ENCODE data around the gene IGF2BP3.
A peak's percentile ranks its signal among the peaks of the same experiment; 100 is the strongest.

Gene IGF2BP3

DNA sequence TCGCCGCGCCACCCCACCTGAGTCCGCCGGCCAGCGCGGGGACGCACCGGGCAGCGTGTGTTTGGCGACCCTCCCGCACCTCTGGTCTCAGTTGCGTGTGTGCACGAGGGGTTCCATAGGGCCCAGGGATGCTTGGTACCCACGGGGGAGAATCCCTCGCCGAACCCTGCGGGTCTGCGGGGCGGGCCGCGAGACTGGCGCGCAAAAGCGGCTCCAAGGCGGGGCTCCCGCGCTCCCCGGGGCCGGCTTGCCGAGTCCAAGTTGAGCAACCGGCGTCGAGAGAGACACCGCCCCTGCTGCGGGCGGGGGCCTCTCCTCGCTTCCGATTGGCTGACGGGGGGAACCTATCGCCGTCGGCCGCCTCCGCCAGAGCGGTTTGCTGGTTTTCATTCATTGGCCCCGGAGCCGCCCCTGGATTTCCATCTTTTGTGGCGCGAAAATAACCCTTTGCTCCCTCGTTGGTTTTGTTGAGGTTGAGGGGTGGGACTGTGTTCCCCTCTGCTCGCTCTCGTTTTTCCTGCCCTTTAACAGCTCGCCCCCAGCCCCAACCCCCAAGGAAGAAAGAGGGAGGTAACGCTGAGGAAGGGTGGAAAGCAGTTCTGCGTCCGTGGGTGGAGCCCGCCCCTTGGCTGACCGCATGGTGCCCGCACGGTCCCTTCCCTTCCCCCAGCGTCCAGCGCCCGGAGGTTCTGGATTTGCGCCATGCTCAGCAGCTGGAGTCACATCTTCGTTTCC lies 4.0 kb upstream of the IGF2BP3 start (continued):
- no peak for TF ChIP-seq ZNF544 (tag by site-specific recombination; IDR thresholded peaks at IDR 0.05)
- TF ChIP-seq ZNF140 (tag by site-specific recombination; IDR thresholded peaks at IDR 0.05) = no peak
- no peak for TF ChIP-seq ZBTB6 (tag by site-specific recombination; IDR thresholded peaks at IDR 0.05)
- TF ChIP-seq, protein P1, sequence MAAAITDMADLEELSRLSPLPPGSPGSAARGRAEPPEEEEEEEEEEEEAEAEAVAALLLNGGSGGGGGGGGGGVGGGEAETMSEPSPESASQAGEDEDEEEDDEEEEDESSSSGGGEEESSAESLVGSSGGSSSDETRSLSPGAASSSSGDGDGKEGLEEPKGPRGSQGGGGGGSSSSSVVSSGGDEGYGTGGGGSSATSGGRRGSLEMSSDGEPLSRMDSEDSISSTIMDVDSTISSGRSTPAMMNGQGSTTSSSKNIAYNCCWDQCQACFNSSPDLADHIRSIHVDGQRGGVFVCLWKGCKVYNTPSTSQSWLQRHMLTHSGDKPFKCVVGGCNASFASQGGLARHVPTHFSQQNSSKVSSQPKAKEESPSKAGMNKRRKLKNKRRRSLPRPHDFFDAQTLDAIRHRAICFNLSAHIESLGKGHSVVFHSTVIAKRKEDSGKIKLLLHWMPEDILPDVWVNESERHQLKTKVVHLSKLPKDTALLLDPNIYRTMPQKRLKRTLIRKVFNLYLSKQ (tag by site-specific recombination; IDR thresholded peaks at IDR 0.05; ENCODE audit: borderline replicate concordance) = no peak
- TF ChIP-seq KLF8 (tag by site-specific recombination; IDR thresholded peaks at IDR 0.05) = peak; percentile 83
- TF ChIP-seq ZNF112 (tag by site-specific recombination; IDR thresholded peaks at IDR 0.05) = no peak
- no peak for TF ChIP-seq ZNF155 (tag by site-specific recombination; IDR thresholded peaks at IDR 0.05)
- TF ChIP-seq ZNF76 (tag by site-specific recombination; IDR thresholded peaks at IDR 0.05; ENCODE audit: borderline replicate concordance, low read depth) = peak; percentile 20; the same call in 1 of the 2 replicates
- no peak for TF ChIP-seq ZNF211 (tag by site-specific recombination; IDR thresholded peaks at IDR 0.05; ENCODE audit: low read depth)
- peak; percentile 79; the same call in 1 of the 2 replicates for TF ChIP-seq KLF10 (tag by site-specific recombination; IDR thresholded peaks at IDR 0.05)
- TF ChIP-seq ZNF513 (tag by site-specific recombination; IDR thresholded peaks at IDR 0.05) = peak; percentile 29; the same call in 1 of the 2 replicates
- TF ChIP-seq, protein P2, sequence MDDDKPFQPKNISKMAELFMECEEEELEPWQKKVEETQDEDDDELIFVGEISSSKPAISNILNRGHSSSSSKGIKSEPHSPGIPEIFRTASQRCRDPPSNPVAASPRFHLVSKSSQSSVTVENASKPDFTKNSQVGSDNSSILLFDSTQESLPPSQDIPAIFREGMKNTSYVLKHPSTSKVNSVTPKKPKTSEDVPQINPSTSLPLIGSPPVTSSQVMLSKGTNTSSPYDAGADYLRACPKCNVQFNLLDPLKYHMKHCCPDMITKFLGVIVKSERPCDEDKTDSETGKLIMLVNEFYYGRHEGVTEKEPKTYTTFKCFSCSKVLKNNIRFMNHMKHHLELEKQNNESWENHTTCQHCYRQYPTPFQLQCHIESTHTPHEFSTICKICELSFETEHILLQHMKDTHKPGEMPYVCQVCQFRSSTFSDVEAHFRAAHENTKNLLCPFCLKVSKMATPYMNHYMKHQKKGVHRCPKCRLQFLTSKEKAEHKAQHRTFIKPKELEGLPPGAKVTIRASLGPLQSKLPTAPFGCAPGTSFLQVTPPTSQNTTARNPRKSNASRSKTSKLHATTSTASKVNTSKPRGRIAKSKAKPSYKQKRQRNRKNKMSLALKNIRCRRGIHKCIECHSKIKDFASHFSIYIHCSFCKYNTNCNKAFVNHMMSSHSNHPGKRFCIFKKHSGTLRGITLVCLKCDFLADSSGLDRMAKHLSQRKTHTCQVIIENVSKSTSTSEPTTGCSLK (tag by site-specific recombination; IDR thresholded peaks at IDR 0.05) = no peak
- TF ChIP-seq ZBTB10 (tag by site-specific recombination; IDR thresholded peaks at IDR 0.05) = peak; percentile 93
- no peak for TF ChIP-seq TCF7L2 (IDR thresholded peaks at IDR 0.05; ENCODE audit: borderline replicate concordance, low read depth, low read length)
- no peak for TF ChIP-seq ZNF157 (tag by site-specific recombination; IDR thresholded peaks at IDR 0.05)
- TF ChIP-seq, protein P3, sequence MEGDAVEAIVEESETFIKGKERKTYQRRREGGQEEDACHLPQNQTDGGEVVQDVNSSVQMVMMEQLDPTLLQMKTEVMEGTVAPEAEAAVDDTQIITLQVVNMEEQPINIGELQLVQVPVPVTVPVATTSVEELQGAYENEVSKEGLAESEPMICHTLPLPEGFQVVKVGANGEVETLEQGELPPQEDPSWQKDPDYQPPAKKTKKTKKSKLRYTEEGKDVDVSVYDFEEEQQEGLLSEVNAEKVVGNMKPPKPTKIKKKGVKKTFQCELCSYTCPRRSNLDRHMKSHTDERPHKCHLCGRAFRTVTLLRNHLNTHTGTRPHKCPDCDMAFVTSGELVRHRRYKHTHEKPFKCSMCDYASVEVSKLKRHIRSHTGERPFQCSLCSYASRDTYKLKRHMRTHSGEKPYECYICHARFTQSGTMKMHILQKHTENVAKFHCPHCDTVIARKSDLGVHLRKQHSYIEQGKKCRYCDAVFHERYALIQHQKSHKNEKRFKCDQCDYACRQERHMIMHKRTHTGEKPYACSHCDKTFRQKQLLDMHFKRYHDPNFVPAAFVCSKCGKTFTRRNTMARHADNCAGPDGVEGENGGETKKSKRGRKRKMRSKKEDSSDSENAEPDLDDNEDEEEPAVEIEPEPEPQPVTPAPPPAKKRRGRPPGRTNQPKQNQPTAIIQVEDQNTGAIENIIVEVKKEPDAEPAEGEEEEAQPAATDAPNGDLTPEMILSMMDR (tag by site-specific recombination; IDR thresholded peaks at IDR 0.05) = no peak; the same call in 1 of the 2 replicates
- peak; percentile 61; the same call in 1 of the 2 replicates for TF ChIP-seq BCL11A (tag by site-specific recombination; IDR thresholded peaks at IDR 0.05; ENCODE audit: low read depth)
- TF ChIP-seq, protein P4, sequence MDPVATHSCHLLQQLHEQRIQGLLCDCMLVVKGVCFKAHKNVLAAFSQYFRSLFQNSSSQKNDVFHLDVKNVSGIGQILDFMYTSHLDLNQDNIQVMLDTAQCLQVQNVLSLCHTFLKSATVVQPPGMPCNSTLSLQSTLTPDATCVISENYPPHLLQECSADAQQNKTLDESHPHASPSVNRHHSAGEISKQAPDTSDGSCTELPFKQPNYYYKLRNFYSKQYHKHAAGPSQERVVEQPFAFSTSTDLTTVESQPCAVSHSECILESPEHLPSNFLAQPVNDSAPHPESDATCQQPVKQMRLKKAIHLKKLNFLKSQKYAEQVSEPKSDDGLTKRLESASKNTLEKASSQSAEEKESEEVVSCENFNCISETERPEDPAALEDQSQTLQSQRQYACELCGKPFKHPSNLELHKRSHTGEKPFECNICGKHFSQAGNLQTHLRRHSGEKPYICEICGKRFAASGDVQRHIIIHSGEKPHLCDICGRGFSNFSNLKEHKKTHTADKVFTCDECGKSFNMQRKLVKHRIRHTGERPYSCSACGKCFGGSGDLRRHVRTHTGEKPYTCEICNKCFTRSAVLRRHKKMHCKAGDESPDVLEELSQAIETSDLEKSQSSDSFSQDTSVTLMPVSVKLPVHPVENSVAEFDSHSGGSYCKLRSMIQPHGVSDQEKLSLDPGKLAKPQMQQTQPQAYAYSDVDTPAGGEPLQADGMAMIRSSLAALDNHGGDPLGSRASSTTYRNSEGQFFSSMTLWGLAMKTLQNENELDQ (tag by site-specific recombination; IDR thresholded peaks at IDR 0.05; ENCODE audit: low read depth) = no peak
- no peak for TF ChIP-seq ZNF174 (tag by site-specific recombination; IDR thresholded peaks at IDR 0.05)
- peak; percentile 80 for TF ChIP-seq SP3 (tag by site-specific recombination; IDR thresholded peaks at IDR 0.05)
- TF ChIP-seq SCRT2 (tag by site-specific recombination; IDR thresholded peaks at IDR 0.05) = 0 out of 2 replicates have a peak, but pooled peaks have one; percentile 24
- no peak for TF ChIP-seq ZNF311 (tag by site-specific recombination; IDR thresholded peaks at IDR 0.05; ENCODE audit: borderline replicate concordance)
- TF ChIP-seq ZNF830 (tag by site-specific recombination; IDR thresholded peaks at IDR 0.05; ENCODE audit: low read depth) = no peak

All from HEK293 (cell line).